GM18505 (cell line): ENCODE data around the gene COL4A6.
"Not testable (repeated sequence)": the region's sequence is repeated elsewhere in the genome, so short reads cannot be mapped to it uniquely, and the experiment has no call there.

Source experiments
- ATAC-seq: cut with Tn5 transposase; IDR thresholded peaks from one replicate; pipeline ENCODE4 v1.9.1; 2021; ENCODE audit not compliant: unreplicated experiment
- POLR2A ChIP-seq: IDR thresholded peaks from 4 replicates; pipeline ENCODE4 v1.6.1; 2011; ENCODE audit warnings: borderline replicate concordance; ENCODE audit not compliant: insufficient read depth, insufficient read length; ENCODE audit errors: extremely low read depth

COL4A6 gene

GRCh38 chrX:108437349-108438109 is 693 bp downstream of the COL4A6 start:
- ATAC-seq = no peak

GRCh38 chrX:108435261-108435660 is 3.0 kb downstream of the COL4A6 start:
- ATAC-seq = no peak
- TF ChIP-seq POLR2A = no peak

More at GRCh38 chrX:108437349-108438109, 693 bp downstream of the COL4A6 start:
- no peak for TF ChIP-seq POLR2A

GRCh38 chrX:108426262-108426661 is 12.0 kb downstream of the COL4A6 start:
- TF ChIP-seq POLR2A = no peak
- ATAC-seq = no peak

GRCh38 chrX:108420481-108420880 is 17.7 kb downstream of the COL4A6 start:
- no peak for ATAC-seq
- TF ChIP-seq POLR2A = no peak

- ATAC-seq = no peak
- no peak for TF ChIP-seq POLR2A
These were observed 18.8 kb downstream of the COL4A6 start for GRCh38 chrX:108419401-108419800.

- no peak for TF ChIP-seq POLR2A
- no peak for ATAC-seq
These were observed 21.0 kb downstream of the COL4A6 start for GRCh38 chrX:108417257-108417656.

- no peak for ATAC-seq
- TF ChIP-seq POLR2A = no peak
These were observed 22.3 kb downstream of the COL4A6 start for GRCh38 chrX:108415891-108416290.

GRCh38 chrX:108415146-108415545 is 23.1 kb downstream of the COL4A6 start:
- no peak for ATAC-seq
- TF ChIP-seq POLR2A = no peak

- no peak for TF ChIP-seq POLR2A
- no peak for ATAC-seq
These were observed 25.4 kb downstream of the COL4A6 start for GRCh38 chrX:108412783-108413182.

GRCh38 chrX:108399418-108400165 is 38.6 kb downstream of the COL4A6 start:
- TF ChIP-seq POLR2A = no peak
- no peak for ATAC-seq

- ATAC-seq = no peak
- TF ChIP-seq POLR2A = no peak
These were observed 40.4 kb downstream of the COL4A6 start for GRCh38 chrX:108397627-108398391.

GRCh38 chrX:108396986-108397385 is 41.2 kb downstream of the COL4A6 start:
- ATAC-seq = no peak
- no peak for TF ChIP-seq POLR2A

- no peak for ATAC-seq
These were observed 41.9 kb downstream of the COL4A6 start for GRCh38 chrX:108396188-108396891.

GRCh38 chrX:108390976-108391717 is 47.1 kb downstream of the COL4A6 start:
- ATAC-seq = not testable (repeated sequence)

More at GRCh38 chrX:108396188-108396891, 41.9 kb downstream of the COL4A6 start:
- no peak for TF ChIP-seq POLR2A
